Ovary (tissue), 10 donors: ENCODE measurements around the gene RPS25. TPM values are rescaled to one million over a fixed set of nuclear protein-coding genes. Genes with fewer than 3 reads are reported as not detected.

Experiments
- DNase-seq, 5 donors: peaks; one replicate each; pipeline ENCODE4 v3.0.0-alpha.2; 2019 to 2020
- H3K27ac ChIP-seq, 2 donors: fragments of 200-600 bp; one replicate each; pipeline versions ENCODE4 v1.5.1 to v1.8.0; 2019 to 2022
- H3K27me3 ChIP-seq: fragments of 200-600 bp; one replicate; pipeline ENCODE4 v1.8.0; 2022
- H3K36me3 ChIP-seq: fragments of 200-600 bp; sonication (generic); one replicate; pipeline ENCODE4 v1.5.1; 2019
- H3K4me1 ChIP-seq: one replicate; pipeline ENCODE4 v1.8.1; 2013; ENCODE audit warnings: mild to moderate bottlenecking, moderate library complexity; ENCODE audit not compliant: insufficient read depth
- H3K4me3 ChIP-seq: fragments of 200-600 bp; sonication (generic); one replicate; pipeline ENCODE4 v1.5.1; 2017
- H3K9me3 ChIP-seq, 2 donors: fragments of 200-600 bp in 1 of 2; sonication (generic) in 1 of 2; one replicate each; pipeline versions ENCODE4 v1.5.1 to v1.8.1; 2013 to 2019; ENCODE audit warnings: mild to moderate bottlenecking in 1 of 2, moderate library complexity in 1 of 2
- EP300 ChIP-seq: sonication (generic); formaldehyde crosslinking; IDR thresholded peaks from one replicate; pipeline ENCODE4 v1.6.1; 2017; ENCODE audit warnings: antibody characterized with exemption
- POLR2A ChIP-seq: fragments of 450-650 bp; IDR thresholded peaks from one replicate; pipeline ENCODE4 v1.6.1; 2017; ENCODE audit warnings: antibody characterized with exemption, mild to moderate bottlenecking, moderate library complexity
- WGBS, 3 donors: extraction: QIAGEN DNeasy Blood & Tissue Kit in 1 of 3; methylation state at CpG; one replicate each; pipeline versions ENCODE4 v1.1.5 to v1.1.7; 2013 to 2017; 5-methylcytosine and 5-hydroxymethylcytosine counted together
- intact Hi-C, 4 donors: fragments of 100-400 bp; cut with DNase I; formaldehyde crosslinking; loops; one replicate each; pipeline versions ENCODE4 v1.11.0 to v1.15.1; 2022 to 2023
- long read RNA-seq, 3 donors: library from polyadenylated mRNA in 2 of 3; unstranded in 2 of 3; transcript quantifications; one replicate each; pipeline ENCODE4 v2.0.0 and lab custom pipeline, GENCODE V29; 2021 to 2026
- polyA plus RNA-seq, 2 donors: library from polyadenylated mRNA; stranded (reverse); fragments of 200-250 nt in 1 of 2; fragments of 350-450 nt in 1 of 2; fragmentation: Illumina TruSeq in 1 of 2; extraction: RNeasy Lipid Tissue Mini Kit (QIAGEN cat#74804) in 1 of 2; gene quantifications; one replicate each; pipeline ENCODE4 v1.2.3, GENCODE V29; 2013 to 2014
- total RNA-seq, 7 donors: library from RNA; depleted of rRNA in 2 of 7; stranded (reverse); fragments of >200 nt in 2 of 7; fragmentation: NEBNext Ultra II Directional in 3 of 7; extraction: Animal tissue kit (Norgen Biotek cat#: 25700) in 3 of 7; gene quantifications; one replicate each; pipeline versions ENCODE4 v1.1.0 to v1.2.4, GENCODE V29; 2016 to 2023
- TF ChIP-seq, protein P1 (sequence below), 3 donors: fragments of 450-650 bp in 2 of 3; fragments of 200-600 bp in 1 of 3; IDR thresholded peaks; one replicate each; pipeline versions ENCODE4 v1.5.1 to v1.8.0; 2016 to 2022; ENCODE audit warnings: antibody characterized with exemption in 3 of 3, mild to moderate bottlenecking in 1 of 3
- donor health status: DM: no; HTN: no; CAD: no; lungs with moderate emphysema.
- donor health status: DM: no; HTN: no; CAD: no.
- donor health status: Bipolar disorder and iron deficiency.
- donor health status: DM: yes; HTN: yes; CAD: no.
- donor health status: DM: no; HTN: no; CAD: no.
- donor health status: DM: yes; HTN: yes; CAD: no.

RPS25 gene
- 1,000 to 10,000 TPM; 1,999 to 7,045 (median 2,410) TPM for total RNA-seq
- polyA plus RNA-seq: 1,000 to 10,000 TPM; 2,845 to 5,915 TPM
- long read RNA-seq, donor 1, transcript RPS25-202 (5 exons, 835 nt): major isoform, 354 of 540 reads
- long read RNA-seq, donor 1, transcript RPS25-204 (3 exons, 1,462 nt): minor isoform, 131 of 540 reads
- long read RNA-seq, donor 1, partial matches to known transcripts: 24 of 540 reads
- long read RNA-seq, donor 1, other reads (novel, unspliced or antisense): 29 of 540 reads
- long read RNA-seq, donor 2, transcript RPS25-203 (5 exons, 711 nt): minor isoform, 10 of 1,853 reads
- long read RNA-seq, donor 2, transcript RPS25-202 (5 exons, 835 nt): major isoform, 1,485 of 1,853 reads
- long read RNA-seq, donor 2, transcript RPS25-204 (3 exons, 1,462 nt): minor isoform, 15 of 1,853 reads
- long read RNA-seq, donor 2, transcript RPS25-201 (2 exons, 1,078 nt): minor isoform, 36 of 1,853 reads
- long read RNA-seq, donor 2, partial matches to known transcripts: 112 of 1,853 reads
- long read RNA-seq, donor 2, other reads (novel, unspliced or antisense): 192 of 1,853 reads
- long read RNA-seq, donor 3, transcript RPS25-202 (5 exons, 835 nt): major isoform, 1,004 of 1,862 reads
- long read RNA-seq, donor 3, transcript RPS25-204 (3 exons, 1,462 nt): minor isoform, 810 of 1,862 reads
- long read RNA-seq, donor 3, partial matches to known transcripts: 16 of 1,862 reads
- long read RNA-seq, donor 3, other reads (novel, unspliced or antisense): 26 of 1,862 reads

DNA sequence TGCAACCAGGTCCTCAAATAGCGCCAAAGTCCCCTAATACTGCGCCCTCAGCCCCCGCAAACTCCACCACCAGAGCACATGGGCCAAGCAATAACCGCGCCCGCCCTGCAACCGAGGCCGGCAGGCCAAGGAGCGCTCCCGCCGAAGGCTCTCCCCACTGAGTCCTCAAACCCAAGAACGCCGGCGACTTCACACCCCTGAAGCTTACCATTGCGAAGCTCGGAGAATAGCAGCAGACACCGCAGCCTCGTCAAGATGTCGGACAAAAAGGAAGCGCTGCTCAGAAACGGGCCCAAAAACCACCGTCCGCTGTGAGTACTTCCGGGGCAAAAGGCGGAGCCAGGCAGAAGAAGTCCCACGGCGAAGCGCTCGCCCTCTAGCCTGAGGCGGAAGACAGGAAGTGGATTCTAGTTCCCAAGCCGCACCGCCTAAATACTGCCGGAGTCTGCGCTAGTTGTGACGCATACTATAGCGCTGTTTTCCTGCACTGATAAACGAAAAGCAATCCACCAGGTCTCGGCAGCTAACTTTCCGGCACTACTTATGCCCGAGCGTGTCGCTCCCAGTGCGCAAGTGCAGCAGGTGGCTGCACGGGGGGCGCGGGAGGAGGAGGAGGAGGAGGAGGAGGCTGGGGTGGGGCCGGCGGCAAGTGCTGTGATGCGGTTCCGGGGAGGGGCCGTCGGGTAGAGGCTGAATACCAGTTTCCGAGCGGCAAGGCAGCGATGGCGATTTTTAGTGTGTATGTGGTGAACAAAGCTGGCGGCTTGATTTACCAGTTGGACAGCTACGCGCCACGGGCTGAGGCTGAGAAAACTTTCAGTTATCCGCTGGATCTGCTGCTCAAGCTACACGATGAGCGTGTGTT lies at the start of gene RPS25, which contains the start of gene TRAPPC4:
Gene RPS25, minus strand, starts transcription at position 270 of the 865 bp plus-strand sequence. Its CDS starts 59 bp downstream, at position 211.
Gene TRAPPC4, plus strand, starts transcription at position 693 of the 865 bp plus-strand sequence. Its CDS starts 30 bp downstream, at position 723.
- Histone ChIP-seq H3K4me3 (peak within 1 kb of the TSS; percentile 71), H3K27ac (peak within 1 kb of the TSS; percentile 71 to 85), H3K9me3 (no peaks in the 10 kb centered on the region), H3K4me1 (peaks cover 9% of the 10 kb centered on the region), H3K27me3 (no peaks in the 10 kb centered on the region), H3K36me3 (no peaks in the 10 kb centered on the region)
- DNase-seq: peak; percentile 92 to 96 (median 95)
- intact Hi-C loops: loop anchor here in 1 of 4 donors (2.0 kb wide), 1 partner anchor 20 kb away; the partner anchor contains the start of gene CENATAC
- TF ChIP-seq, protein P1, sequence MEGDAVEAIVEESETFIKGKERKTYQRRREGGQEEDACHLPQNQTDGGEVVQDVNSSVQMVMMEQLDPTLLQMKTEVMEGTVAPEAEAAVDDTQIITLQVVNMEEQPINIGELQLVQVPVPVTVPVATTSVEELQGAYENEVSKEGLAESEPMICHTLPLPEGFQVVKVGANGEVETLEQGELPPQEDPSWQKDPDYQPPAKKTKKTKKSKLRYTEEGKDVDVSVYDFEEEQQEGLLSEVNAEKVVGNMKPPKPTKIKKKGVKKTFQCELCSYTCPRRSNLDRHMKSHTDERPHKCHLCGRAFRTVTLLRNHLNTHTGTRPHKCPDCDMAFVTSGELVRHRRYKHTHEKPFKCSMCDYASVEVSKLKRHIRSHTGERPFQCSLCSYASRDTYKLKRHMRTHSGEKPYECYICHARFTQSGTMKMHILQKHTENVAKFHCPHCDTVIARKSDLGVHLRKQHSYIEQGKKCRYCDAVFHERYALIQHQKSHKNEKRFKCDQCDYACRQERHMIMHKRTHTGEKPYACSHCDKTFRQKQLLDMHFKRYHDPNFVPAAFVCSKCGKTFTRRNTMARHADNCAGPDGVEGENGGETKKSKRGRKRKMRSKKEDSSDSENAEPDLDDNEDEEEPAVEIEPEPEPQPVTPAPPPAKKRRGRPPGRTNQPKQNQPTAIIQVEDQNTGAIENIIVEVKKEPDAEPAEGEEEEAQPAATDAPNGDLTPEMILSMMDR (IDR thresholded peaks at IDR 0.05): no peak
- TF ChIP-seq POLR2A: peak; percentile 70
- TF ChIP-seq EP300: no peak
- WGBS, 3 donors: 0 to 1% (median 1%) methylated on average over 63 of the region's 63 CpGs

DNA sequence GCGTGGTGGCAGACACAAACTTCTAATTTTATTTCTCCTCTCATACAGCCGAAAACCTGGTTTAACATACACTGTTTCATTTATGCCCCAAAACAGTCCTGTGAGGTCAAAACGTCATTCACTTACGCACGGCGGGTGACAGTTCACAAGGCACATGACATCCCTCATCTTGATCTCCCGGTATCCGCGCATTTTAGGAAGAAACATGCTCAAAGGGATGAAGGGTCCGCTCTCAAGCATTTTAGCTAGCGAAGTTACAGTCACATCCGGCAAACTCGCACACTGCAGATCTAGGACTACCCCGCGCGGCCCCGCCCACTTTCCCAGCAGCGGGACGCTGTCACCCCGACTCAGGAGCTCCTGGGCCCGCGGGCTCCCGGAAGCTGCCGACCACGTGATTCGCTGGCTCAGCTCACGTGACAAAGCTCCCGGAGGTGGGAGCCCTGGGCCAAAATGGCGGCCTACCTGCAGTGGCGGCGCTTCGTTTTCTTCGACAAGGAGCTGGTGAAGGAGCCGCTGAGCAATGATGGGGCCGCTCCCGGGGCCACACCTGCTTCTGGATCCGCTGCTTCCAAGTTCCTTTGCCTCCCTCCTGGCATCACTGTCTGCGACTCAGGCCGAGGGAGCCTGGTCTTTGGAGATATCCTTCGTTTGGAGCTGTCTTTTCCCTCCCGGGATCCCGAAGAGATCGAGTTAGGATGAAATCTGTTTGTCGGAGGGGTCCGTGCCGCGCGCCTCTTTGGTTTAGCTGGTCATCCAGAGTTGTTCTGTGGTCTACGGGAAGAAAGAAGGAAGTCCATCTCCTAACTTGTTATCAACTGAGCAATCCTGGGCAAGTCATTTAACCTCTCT lies 49.5 kb upstream of the RPS25 start, which contains the start of gene VPS11:
Gene VPS11, plus strand, starts transcription at position 448 of the 852 bp plus-strand sequence. Its CDS starts 6 bp downstream, at position 454.
- Histone ChIP-seq H3K4me1 (no peaks in the 10 kb centered on the region), H3K9me3 (no peaks in the 10 kb centered on the region), H3K27ac (peak within 1 kb of the TSS; percentile 66 to 78), H3K4me3 (peak within 1 kb of the TSS; percentile 84), H3K27me3 (no peaks in the 10 kb centered on the region), H3K36me3 (no peaks in the 10 kb centered on the region)
- DNase-seq: peak; percentile 95 to 98 (median 97)
- WGBS, 3 donors: 0% methylated on average over 44 to 49 of the region's 49 CpGs
- TF ChIP-seq, protein P1 (IDR thresholded peaks at IDR 0.05): no peak
- TF ChIP-seq EP300: peak; percentile 55
- TF ChIP-seq POLR2A: peak; percentile 57
- intact Hi-C loops: no loop called here

DNA sequence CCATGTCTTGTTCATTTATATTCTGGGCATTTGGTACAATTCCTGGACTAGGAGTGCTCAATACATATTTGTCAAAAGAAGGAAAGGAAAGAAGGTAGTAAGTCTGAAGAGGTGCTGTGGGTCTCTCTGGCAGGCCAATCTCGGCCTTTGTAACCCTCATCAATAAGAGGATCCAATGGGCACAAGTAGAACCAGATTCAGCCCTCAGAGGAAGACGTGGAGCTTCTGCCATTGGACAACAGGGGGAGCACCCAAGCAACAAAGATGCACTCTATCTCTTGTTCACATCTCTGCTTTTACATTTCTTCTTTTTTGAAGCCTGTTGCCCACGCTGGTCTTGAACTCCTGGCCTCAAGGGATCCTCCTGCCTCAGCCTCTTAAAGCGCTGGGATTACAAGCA lies 47.2 kb upstream of the RPS25 start:
- Histone ChIP-seq H3K27ac (no peak overlapping the region), H3K4me3 (no peak overlapping the region), H3K27me3 (no peaks in the 10 kb centered on the region), H3K4me1 (no peaks in the 10 kb centered on the region), H3K9me3 (no peaks in the 10 kb centered on the region), H3K36me3 (no peaks in the 10 kb centered on the region)
- no peak for DNase-seq
- intact Hi-C loops: no loop called here
- 72 to 74% (median 73%) methylated on average over 4 of the region's 4 CpGs for WGBS, 3 donors
- no peak for TF ChIP-seq EP300
- TF ChIP-seq POLR2A: no peak
- TF ChIP-seq, protein P1 (IDR thresholded peaks at IDR 0.05): no peak
